Adrenal gland (tissue), 5 donors: ENCODE results near the gene ATRN.

Experiments
- POLR2A ChIP-seq, 2 donors: fragments of 450-650 bp; IDR thresholded peaks; one replicate each; pipeline ENCODE4 v1.6.1; 2017; ENCODE audit warnings: antibody characterized with exemption in 2 of 2, mild to moderate bottlenecking in 2 of 2, moderate library complexity in 1 of 2
- TF ChIP-seq, protein P1 (sequence below), 6 experiments: fragments of 450-650 bp in 4 of 6; fragments of 200-600 bp in 2 of 6; sonication (generic) in 1 of 6; IDR thresholded peaks; 1 replicate in 5 of 6; 2 replicates in 1 of 6; pipeline versions ENCODE4 v1.5.1 to v1.8.0; 2016 to 2021; ENCODE audit warnings: antibody characterized with exemption in 6 of 6, mild to moderate bottlenecking in 2 of 6, moderate library complexity in 1 of 6
- donor health status: DM: no; HTN: no; CAD: no.

DNA sequence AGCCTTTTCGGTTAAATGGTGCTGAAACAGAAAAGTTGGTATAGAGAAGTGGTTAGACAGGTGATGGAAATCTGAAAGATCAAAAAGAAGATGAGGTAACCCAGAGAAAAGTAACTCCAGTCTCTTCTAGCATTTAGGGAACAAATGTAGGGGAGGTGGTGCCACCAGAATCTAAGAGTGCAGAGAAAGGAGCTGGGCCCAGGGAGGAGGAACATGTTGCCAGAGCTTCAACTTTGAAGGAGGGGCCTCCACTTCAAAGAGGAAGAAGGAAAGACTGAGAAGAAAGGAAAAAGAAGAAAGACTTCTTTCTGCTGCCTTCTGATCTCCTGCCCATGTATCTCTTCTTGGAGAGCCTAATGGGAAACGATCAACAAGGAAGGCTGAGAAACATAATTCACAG lies 23.5 kb upstream of the ATRN start:
- TF ChIP-seq, protein P1, sequence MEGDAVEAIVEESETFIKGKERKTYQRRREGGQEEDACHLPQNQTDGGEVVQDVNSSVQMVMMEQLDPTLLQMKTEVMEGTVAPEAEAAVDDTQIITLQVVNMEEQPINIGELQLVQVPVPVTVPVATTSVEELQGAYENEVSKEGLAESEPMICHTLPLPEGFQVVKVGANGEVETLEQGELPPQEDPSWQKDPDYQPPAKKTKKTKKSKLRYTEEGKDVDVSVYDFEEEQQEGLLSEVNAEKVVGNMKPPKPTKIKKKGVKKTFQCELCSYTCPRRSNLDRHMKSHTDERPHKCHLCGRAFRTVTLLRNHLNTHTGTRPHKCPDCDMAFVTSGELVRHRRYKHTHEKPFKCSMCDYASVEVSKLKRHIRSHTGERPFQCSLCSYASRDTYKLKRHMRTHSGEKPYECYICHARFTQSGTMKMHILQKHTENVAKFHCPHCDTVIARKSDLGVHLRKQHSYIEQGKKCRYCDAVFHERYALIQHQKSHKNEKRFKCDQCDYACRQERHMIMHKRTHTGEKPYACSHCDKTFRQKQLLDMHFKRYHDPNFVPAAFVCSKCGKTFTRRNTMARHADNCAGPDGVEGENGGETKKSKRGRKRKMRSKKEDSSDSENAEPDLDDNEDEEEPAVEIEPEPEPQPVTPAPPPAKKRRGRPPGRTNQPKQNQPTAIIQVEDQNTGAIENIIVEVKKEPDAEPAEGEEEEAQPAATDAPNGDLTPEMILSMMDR (IDR thresholded peaks at IDR 0.05): no peak
- TF ChIP-seq POLR2A (IDR thresholded peaks at IDR 0.05): no peak
